Suprapubic skin (tissue), 3 donors: Measurements from ENCODE around the gene ABHD17C.

Experiments used
- POLR2AphosphoS5 ChIP-seq, 3 donors: sonication (generic); formaldehyde crosslinking; IDR thresholded peaks; one replicate each; pipeline ENCODE4 v1.6.1; 2017; ENCODE audit warnings: antibody characterized with exemption in 3 of 3
- TF ChIP-seq, protein P1 (sequence below), 2 donors: fragments of 200-600 bp in 1 of 2; fragments of 450-650 bp in 1 of 2; sonication (generic) in 1 of 2; IDR thresholded peaks; one replicate each; pipeline ENCODE4 v1.5.1; 2016 to 2019; ENCODE audit warnings: antibody characterized with exemption in 2 of 2, mild to moderate bottlenecking in 1 of 2, moderate library complexity in 1 of 2

- TF ChIP-seq, protein P1, sequence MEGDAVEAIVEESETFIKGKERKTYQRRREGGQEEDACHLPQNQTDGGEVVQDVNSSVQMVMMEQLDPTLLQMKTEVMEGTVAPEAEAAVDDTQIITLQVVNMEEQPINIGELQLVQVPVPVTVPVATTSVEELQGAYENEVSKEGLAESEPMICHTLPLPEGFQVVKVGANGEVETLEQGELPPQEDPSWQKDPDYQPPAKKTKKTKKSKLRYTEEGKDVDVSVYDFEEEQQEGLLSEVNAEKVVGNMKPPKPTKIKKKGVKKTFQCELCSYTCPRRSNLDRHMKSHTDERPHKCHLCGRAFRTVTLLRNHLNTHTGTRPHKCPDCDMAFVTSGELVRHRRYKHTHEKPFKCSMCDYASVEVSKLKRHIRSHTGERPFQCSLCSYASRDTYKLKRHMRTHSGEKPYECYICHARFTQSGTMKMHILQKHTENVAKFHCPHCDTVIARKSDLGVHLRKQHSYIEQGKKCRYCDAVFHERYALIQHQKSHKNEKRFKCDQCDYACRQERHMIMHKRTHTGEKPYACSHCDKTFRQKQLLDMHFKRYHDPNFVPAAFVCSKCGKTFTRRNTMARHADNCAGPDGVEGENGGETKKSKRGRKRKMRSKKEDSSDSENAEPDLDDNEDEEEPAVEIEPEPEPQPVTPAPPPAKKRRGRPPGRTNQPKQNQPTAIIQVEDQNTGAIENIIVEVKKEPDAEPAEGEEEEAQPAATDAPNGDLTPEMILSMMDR (IDR thresholded peaks at IDR 0.05) = no peak
- TF ChIP-seq POLR2AphosphoS5 (IDR thresholded peaks at IDR 0.05) = no peak
These were observed 27.7 kb downstream of the ABHD17C start for GRCh38 chr15:80722811-80723210.
